Adipose tissue (tissue), 3 donors: Measurements from ENCODE around the gene COL25A1. TPM values are rescaled to one million over a fixed set of nuclear protein-coding genes. Genes with fewer than 3 reads are reported as not detected.

Experiments used
- H3K27ac ChIP-seq: one replicate; pipeline ENCODE4 v1.5.1; 2013; ENCODE audit warnings: low read depth, low read length
- WGBS, 3 donors: extraction: QIAGEN DNeasy Blood & Tissue Kit; methylation state at CpG; one replicate each; pipeline ENCODE4 v1.1.7; 2013; 5-methylcytosine and 5-hydroxymethylcytosine counted together
- polyA plus RNA-seq, 3 donors: library from polyadenylated mRNA; stranded (reverse); fragments of 200-250 nt; gene quantifications; one replicate each; pipeline ENCODE4 v1.2.3, GENCODE V29; 2013
- donor health status: healthy with polysubstance abuse.
- donor health status: Bipolar disorder and iron deficiency.
- donor health status: healthy.

Gene COL25A1
- polyA plus RNA-seq, 3 donors = 0.32 to 2.1 (median 1.2) TPM

- WGBS, 3 donors = 84 to 88% (median 87%) methylated on average over 5 of the region's 5 CpGs
- no peak overlapping the region for H3K27ac ChIP-seq
Observed at GRCh38 chr4:108922191-108922590, 380.3 kb downstream of the COL25A1 start.

- WGBS, 3 donors = 46 to 71% (median 69%) methylated on average over 2 of the region's 2 CpGs
- H3K27ac ChIP-seq = no peak overlapping the region
Observed at GRCh38 chr4:108920395-108921087, 381.9 kb downstream of the COL25A1 start.

GRCh38 chr4:108919226-108919893, 383.1 kb downstream of the COL25A1 start:
- no peak overlapping the region for H3K27ac ChIP-seq
- WGBS, 3 donors = 70 to 80% (median 75%) methylated on average over 5 of the region's 5 CpGs

GRCh38 chr4:108917255-108917654, 385.2 kb downstream of the COL25A1 start:
- WGBS, 3 donors = 77 to 80% (median 77%) methylated on average over 5 of the region's 5 CpGs
- no peak overlapping the region for H3K27ac ChIP-seq

GRCh38 chr4:108916638-108917037, 385.8 kb downstream of the COL25A1 start:
- 95 to 99% (median 97%) methylated on average over 4 of the region's 4 CpGs for WGBS, 3 donors
- H3K27ac ChIP-seq = no peak overlapping the region

- 86 to 89% (median 87%) methylated on average over 8 of the region's 8 CpGs for WGBS, 3 donors
- H3K27ac ChIP-seq = no peak overlapping the region
Observed at GRCh38 chr4:108906866-108907367, 395.5 kb downstream of the COL25A1 start.

- no peak overlapping the region for H3K27ac ChIP-seq
- 87 to 92% (median 91%) methylated on average over 6 of the region's 6 CpGs for WGBS, 3 donors
Observed at GRCh38 chr4:108906006-108906405, 396.5 kb downstream of the COL25A1 start.

- H3K27ac ChIP-seq = no peak overlapping the region
- WGBS, 3 donors = 85 to 88% (median 85%) methylated on average over 4 of the region's 4 CpGs
Observed at GRCh38 chr4:108903464-108904221, 398.8 kb downstream of the COL25A1 start.

- H3K27ac ChIP-seq = no peak overlapping the region
- WGBS, 3 donors = 58 to 65% (median 62%) methylated on average over 3 of the region's 3 CpGs
Observed at GRCh38 chr4:108902769-108903168, 399.7 kb downstream of the COL25A1 start.

GRCh38 chr4:108901291-108901690, 401.2 kb downstream of the COL25A1 start:
- no peak overlapping the region for H3K27ac ChIP-seq
- 90 to 100% (median 97%) methylated on average over 1 of the region's 1 CpG for WGBS, 3 donors

- H3K27ac ChIP-seq = no peak overlapping the region
- WGBS, 3 donors = 79 to 83% (median 83%) methylated on average over 3 of the region's 3 CpGs
Observed at GRCh38 chr4:108900018-108900580, 402.4 kb downstream of the COL25A1 start.

- no peak overlapping the region for H3K27ac ChIP-seq
- 89 to 93% (median 91%) methylated on average over 3 of the region's 3 CpGs for WGBS, 3 donors
Observed at GRCh38 chr4:108893468-108893867, 409.0 kb downstream of the COL25A1 start.

GRCh38 chr4:108891896-108892590, 410.4 kb downstream of the COL25A1 start:
- WGBS, 3 donors = 85 to 90% (median 85%) methylated on average over 1 of the region's 1 CpG
- no peak overlapping the region for H3K27ac ChIP-seq

- WGBS, 3 donors = 38 to 50% (median 46%) methylated on average over 2 of the region's 2 CpGs
Observed at GRCh38 chr4:108890484-108890881, 412.0 kb downstream of the COL25A1 start.

GRCh38 chr4:108889696-108890483, 412.6 kb downstream of the COL25A1 start:
- H3K27ac ChIP-seq = no peak overlapping the region
- 55 to 64% (median 58%) methylated on average over 8 of the region's 8 CpGs for whole genome bisulfite sequencing, 3 donors

More at GRCh38 chr4:108890484-108890881, 412.0 kb downstream of the COL25A1 start:
- no peak overlapping the region for H3K27ac ChIP-seq

GRCh38 chr4:108888769-108889168, 413.7 kb downstream of the COL25A1 start:
- WGBS, 3 donors = 78 to 93% (median 92%) methylated on average over 1 of the region's 1 CpG
- H3K27ac ChIP-seq = no peak overlapping the region

GRCh38 chr4:108887034-108887433, 415.4 kb downstream of the COL25A1 start:
- WGBS, 3 donors = 75 to 89% (median 76%) methylated on average over 5 of the region's 5 CpGs
- no peak overlapping the region for H3K27ac ChIP-seq
